Caco-2 (cell line): Measurements from ENCODE around the gene CLSTN1. TPM values are rescaled to one million over a fixed set of nuclear protein-coding genes. Genes with fewer than 3 reads are reported as not detected.

ENCODE experiments used
- BruUV-seq: library from RNA; stranded (reverse); fragments of 400-500 nt; replicated peaks from 2 replicates; lab custom pipeline; 2021; lab: Mats Ljungman, UMichigan
- CTCF ChIA-PET: fragments of 300-600 bp; sonication (Branson Sonifier 250); formaldehyde crosslinking; loops from one replicate; lab custom pipeline; 2022; ENCODE audit warnings: antibody characterized with exemption; lab: Charles Lee
- POLR2A ChIA-PET: fragments of 300-600 bp; sonication (Branson Sonifier 250); formaldehyde crosslinking; loops from one replicate; lab custom pipeline; 2022; ENCODE audit warnings: antibody characterized with exemption; lab: Charles Lee
- DNase-seq, 2 experiments: peaks; one replicate each; pipeline versions ENCODE4 v3.0.0 to v3.0.0-alpha.2; 2020 to 2022
- H3K27me3 ChIP-seq: replicated peaks from 2 replicates; pipeline ENCODE4 v1.6.0; 2011; ENCODE audit warnings: low read length; ENCODE audit not compliant: control insufficient read depth, insufficient read depth
- H3K36me3 ChIP-seq: 2 replicates; pipeline ENCODE4 v1.5.1; 2011; ENCODE audit warnings: low read length; ENCODE audit not compliant: control insufficient read depth, insufficient read depth
- H3K4me1 ChIP-seq: fragments of 250-450 bp; sonication (Bioruptor Pico); 2 replicates; pipeline ENCODE4 v1.5.1; 2020; ENCODE audit warnings: mild to moderate bottlenecking
- H3K4me3 ChIP-seq: 2 replicates; pipeline ENCODE4 v1.5.1; 2011; ENCODE audit warnings: low read depth, mild to moderate bottlenecking, control low read depth, low read length
- H3K9me3 ChIP-seq: fragments of 250-450 bp; sonication (Bioruptor Pico); 2 replicates; pipeline ENCODE4 v1.5.1; 2020; ENCODE audit warnings: mild to moderate bottlenecking, moderate library complexity
- H3K27ac Mint-ChIP-seq: one replicate; pipeline ENCODE4 v1.8.0; 2022; ENCODE audit warnings: mixed read lengths; ENCODE audit not compliant: unreplicated experiment
- H3K27me3 Mint-ChIP-seq: one replicate; pipeline ENCODE4 v1.8.0; 2022; ENCODE audit warnings: mixed read lengths; ENCODE audit not compliant: insufficient read depth, unreplicated experiment
- H3K36me3 Mint-ChIP-seq: one replicate; pipeline ENCODE4 v1.8.0; 2022; ENCODE audit warnings: mild to moderate bottlenecking, mixed read lengths; ENCODE audit not compliant: insufficient read depth, unreplicated experiment
- H3K4me1 Mint-ChIP-seq: one replicate; pipeline ENCODE4 v1.8.0; 2022; ENCODE audit warnings: low read depth, mixed read lengths; ENCODE audit not compliant: unreplicated experiment
- H3K4me3 Mint-ChIP-seq: one replicate; pipeline ENCODE4 v1.8.0; 2022; ENCODE audit warnings: mild to moderate bottlenecking, moderate library complexity, mixed read lengths; ENCODE audit not compliant: unreplicated experiment
- H3K9me3 Mint-ChIP-seq: one replicate; pipeline ENCODE4 v1.8.0; 2022; ENCODE audit warnings: mixed read lengths; ENCODE audit not compliant: unreplicated experiment
- intact Hi-C: fragments of 100-400 bp; cut with micrococcal nuclease; formaldehyde crosslinking; loops from one replicate; pipeline ENCODE4 v1.10.0; 2022; ENCODE audit not compliant: unreplicated experiment
- total RNA-seq: library from RNA; stranded (reverse); gene quantifications from 2 replicates; pipeline ENCODE4 v1.2.3, GENCODE V29; 2022
- TF ChIP-seq, protein P1 (sequence below), 2 experiments: fragments of 200-600 bp in 1 of 2; IDR thresholded peaks; 1 replicate in 1 of 2; 2 replicates in 1 of 2; pipeline versions ENCODE4 v1.5.1 to v1.8.0; 2011 to 2022; ENCODE audit warnings: antibody characterized with exemption in 1 of 2, control low read depth in 1 of 2, inconsistent platforms in 1 of 2, low read depth in 1 of 2, low read length in 1 of 2, mild to moderate bottlenecking in 1 of 2, moderate library complexity in 1 of 2; ENCODE audit not compliant: insufficient read depth in 1 of 2, severe bottlenecking in 1 of 2, unreplicated experiment in 1 of 2

The CLSTN1 gene
- total RNA-seq, 1 experiment from 2014 or later = 102 TPM

DNA sequence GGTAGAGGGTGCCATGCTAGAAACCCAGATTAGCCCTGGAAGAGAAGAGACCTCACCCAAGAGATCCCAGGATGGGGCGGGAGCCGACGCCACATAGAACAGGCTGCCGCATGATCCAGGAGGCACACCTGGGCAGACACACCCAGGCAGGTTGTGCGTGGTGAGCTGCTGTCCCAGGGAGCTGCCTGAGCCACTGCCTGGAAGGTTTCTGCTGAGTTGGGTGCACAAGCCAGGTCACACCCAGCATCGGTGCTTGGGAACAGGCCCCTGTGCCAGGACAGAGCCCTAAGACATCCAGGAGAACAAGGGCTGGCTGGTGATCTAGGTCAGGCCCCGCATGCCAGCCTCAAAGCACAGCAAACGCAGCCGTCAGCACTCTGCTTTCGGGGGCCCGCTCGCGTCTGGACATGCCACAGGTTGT, 46.1 kb upstream of the CLSTN1 start:
- Mint-ChIP-seq H3K27ac (no peak overlapping the region), H3K9me3 (no peaks in the 10 kb centered on the region), H3K4me3 (no peak overlapping the region), H3K36me3 (no peaks in the 10 kb centered on the region), H3K4me1 (no peaks in the 10 kb centered on the region), H3K27me3 (no peaks in the 10 kb centered on the region)
- no peak for DNase-seq
- TF ChIP-seq, protein P1, sequence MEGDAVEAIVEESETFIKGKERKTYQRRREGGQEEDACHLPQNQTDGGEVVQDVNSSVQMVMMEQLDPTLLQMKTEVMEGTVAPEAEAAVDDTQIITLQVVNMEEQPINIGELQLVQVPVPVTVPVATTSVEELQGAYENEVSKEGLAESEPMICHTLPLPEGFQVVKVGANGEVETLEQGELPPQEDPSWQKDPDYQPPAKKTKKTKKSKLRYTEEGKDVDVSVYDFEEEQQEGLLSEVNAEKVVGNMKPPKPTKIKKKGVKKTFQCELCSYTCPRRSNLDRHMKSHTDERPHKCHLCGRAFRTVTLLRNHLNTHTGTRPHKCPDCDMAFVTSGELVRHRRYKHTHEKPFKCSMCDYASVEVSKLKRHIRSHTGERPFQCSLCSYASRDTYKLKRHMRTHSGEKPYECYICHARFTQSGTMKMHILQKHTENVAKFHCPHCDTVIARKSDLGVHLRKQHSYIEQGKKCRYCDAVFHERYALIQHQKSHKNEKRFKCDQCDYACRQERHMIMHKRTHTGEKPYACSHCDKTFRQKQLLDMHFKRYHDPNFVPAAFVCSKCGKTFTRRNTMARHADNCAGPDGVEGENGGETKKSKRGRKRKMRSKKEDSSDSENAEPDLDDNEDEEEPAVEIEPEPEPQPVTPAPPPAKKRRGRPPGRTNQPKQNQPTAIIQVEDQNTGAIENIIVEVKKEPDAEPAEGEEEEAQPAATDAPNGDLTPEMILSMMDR (IDR thresholded peaks at IDR 0.05; ENCODE audit: insufficient read depth in 1 of 2, low read depth in 1 of 2, low read length in 1 of 2, severe bottlenecking in 1 of 2, unreplicated experiment in 1 of 2) = no peak
- no peaks in the 10 kb centered on the region for H3K27me3 ChIP-seq
- H3K9me3 ChIP-seq = no peaks in the 10 kb centered on the region
- ChIA-PET CTCF (no interaction called here), POLR2A (no interaction called here)
- H3K4me1 ChIP-seq = no peaks in the 10 kb centered on the region
- BruUV-seq = no TSS peak
- no peaks in the 10 kb centered on the region for H3K36me3 ChIP-seq
- intact Hi-C loops = loop anchor here (10.0 kb wide), 1 partner anchor 145 kb away; no protein-coding TSS in a partner anchor
- no peak overlapping the region for H3K4me3 ChIP-seq

DNA sequence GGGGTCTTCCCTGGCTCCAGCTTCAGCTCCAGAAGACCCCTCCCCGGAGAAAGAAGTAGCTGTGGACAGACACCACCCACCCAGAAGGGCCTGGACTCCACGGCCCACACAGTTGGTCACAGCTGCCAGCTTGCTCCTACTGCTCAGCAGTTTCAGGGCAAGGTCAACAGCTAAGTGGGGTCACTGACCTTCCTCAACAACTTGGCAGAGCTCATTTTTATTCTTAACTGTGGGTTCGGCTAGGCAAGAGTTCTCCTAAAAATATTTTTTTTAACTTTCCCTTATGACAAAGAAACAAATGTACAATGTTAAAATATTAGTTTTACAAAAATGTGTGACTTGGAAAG, 44.5 kb upstream of the CLSTN1 start:
- TF ChIP-seq, protein P1 (IDR thresholded peaks at IDR 0.05; ENCODE audit: insufficient read depth in 1 of 2, low read depth in 1 of 2, low read length in 1 of 2, severe bottlenecking in 1 of 2, unreplicated experiment in 1 of 2) = no peak
- no peaks in the 10 kb centered on the region for H3K27me3 ChIP-seq
- H3K4me1 ChIP-seq = no peaks in the 10 kb centered on the region
- DNase-seq = no peak
- Mint-ChIP-seq H3K27ac (no peak overlapping the region), H3K9me3 (no peaks in the 10 kb centered on the region), H3K36me3 (peaks cover 5% of the 10 kb centered on the region), H3K4me1 (no peaks in the 10 kb centered on the region), H3K4me3 (no peak overlapping the region), H3K27me3 (no peaks in the 10 kb centered on the region)
- CTCF ChIA-PET = interaction anchor here (1.0 kb wide), 1 partner anchor 83 kb away, joined by 6 read pairs; no protein-coding TSS in a partner anchor
- no peak overlapping the region for H3K4me3 ChIP-seq
- H3K36me3 ChIP-seq = no peaks in the 10 kb centered on the region
- POLR2A ChIA-PET = no interaction called here
- BruUV-seq = no TSS peak
- intact Hi-C loops = loop anchor here (10.0 kb wide), 1 partner anchor 143 kb away; no protein-coding TSS in a partner anchor
- no peaks in the 10 kb centered on the region for H3K9me3 ChIP-seq

DNA sequence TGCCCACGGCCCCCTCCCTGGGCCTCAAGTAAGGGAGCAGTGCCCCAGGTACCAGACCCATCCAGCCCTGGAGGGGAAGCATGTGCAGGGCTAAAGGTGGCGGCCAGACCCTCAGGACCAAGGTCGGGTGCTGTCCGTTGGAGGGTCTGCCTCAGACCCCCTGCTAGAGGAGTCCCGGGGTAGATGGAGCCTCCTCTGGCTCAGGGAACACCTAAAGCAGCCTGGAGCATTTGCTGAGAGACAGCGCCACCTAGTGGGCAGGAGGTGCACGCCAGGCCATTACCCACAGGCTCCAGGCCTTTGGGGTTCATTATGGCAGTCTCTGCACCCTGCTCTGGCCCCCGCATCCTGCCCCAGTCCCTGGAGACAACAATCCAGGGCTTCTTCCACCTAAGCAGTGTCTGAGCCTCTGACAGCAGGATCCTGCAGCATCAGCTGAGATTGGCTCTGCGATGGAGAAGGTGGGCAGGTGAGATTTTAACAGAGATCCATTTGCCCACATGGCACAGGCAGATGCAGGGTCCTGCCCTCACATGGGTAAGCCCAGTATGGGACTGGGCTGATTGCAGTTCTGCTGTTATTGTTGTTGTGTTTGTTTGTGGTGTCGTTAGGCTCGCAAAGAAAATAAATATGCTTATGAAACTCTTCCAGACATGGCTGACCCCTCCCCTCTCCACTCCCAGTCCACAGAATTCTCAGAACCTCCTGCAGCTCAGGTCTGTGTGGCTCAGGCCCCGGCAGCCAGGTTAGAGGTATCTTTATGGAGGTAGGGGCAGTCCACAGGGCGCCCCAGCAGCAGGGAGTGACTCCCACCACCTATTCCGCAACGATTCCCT, 43.9 kb upstream of the CLSTN1 start:
- TF ChIP-seq, protein P1 (IDR thresholded peaks at IDR 0.05; ENCODE audit: insufficient read depth in 1 of 2, low read depth in 1 of 2, low read length in 1 of 2, severe bottlenecking in 1 of 2, unreplicated experiment in 1 of 2) = peak; percentile 89 to 95
- H3K36me3 Mint-ChIP-seq = peaks cover 5% of the 10 kb centered on the region
- H3K4me1 ChIP-seq = no peaks in the 10 kb centered on the region
- H3K27ac Mint-ChIP-seq = no peak overlapping the region
- ChIA-PET CTCF (no interaction called here), POLR2A (no interaction called here)
- no peaks in the 10 kb centered on the region for H3K36me3 ChIP-seq
- H3K27me3 Mint-ChIP-seq = no peaks in the 10 kb centered on the region
- no peak overlapping the region for H3K4me3 ChIP-seq
- no peaks in the 10 kb centered on the region for H3K9me3 ChIP-seq
- no peak overlapping the region for H3K4me3 Mint-ChIP-seq
- DNase-seq = peak; percentile 68 to 82
- no peaks in the 10 kb centered on the region for H3K27me3 ChIP-seq
- no TSS peak for BruUV-seq
- intact Hi-C loops = loop anchor here (1.0 to 10.0 kb wide), 3 partner anchors 83 to 240 kb away; no protein-coding TSS in a partner anchor
- no peaks in the 10 kb centered on the region for H3K4me1 Mint-ChIP-seq
- H3K9me3 Mint-ChIP-seq = no peaks in the 10 kb centered on the region
